Fibroblast of lung (primary cell): ENCODE measurements around the gene SPEM3. TPM values are rescaled to one million over a fixed set of nuclear protein-coding genes. Genes with fewer than 3 reads are reported as not detected.
A peak's percentile ranks its signal among the peaks of the same experiment; 100 is the strongest.

Source experiments
- DNase-seq, 2 donors: peaks; one replicate each; pipeline versions ENCODE4 v3.0.0 to v3.0.0-alpha.2; 2010; ENCODE audit warnings: low read depth in 2 of 2
- H2AFZ ChIP-seq: 2 replicates; pipeline ENCODE4 v1.5.1; 2012; ENCODE audit warnings: low read length, control low read depth, inconsistent platforms
- H3K27ac ChIP-seq: 2 replicates; pipeline ENCODE4 v1.5.1; 2011; ENCODE audit warnings: low read length, control low read depth; ENCODE audit not compliant: insufficient read depth
- H3K27me3 ChIP-seq: 2 replicates; pipeline ENCODE4 v1.5.1; 2011; ENCODE audit warnings: mild to moderate bottlenecking, low read length; ENCODE audit not compliant: control insufficient read depth, insufficient read depth
- H3K36me3 ChIP-seq: 2 replicates; pipeline ENCODE4 v1.5.1; 2011; ENCODE audit warnings: low read length; ENCODE audit not compliant: control insufficient read depth, insufficient read depth
- H3K4me1 ChIP-seq: 2 replicates; pipeline ENCODE4 v1.5.1; 2011; ENCODE audit warnings: low read length; ENCODE audit not compliant: control insufficient read depth, insufficient read depth; ENCODE audit errors: extremely low read depth
- H3K4me2 ChIP-seq: 2 replicates; pipeline ENCODE4 v1.5.1; 2011; ENCODE audit warnings: low read length, control low read depth; ENCODE audit not compliant: insufficient read depth; ENCODE audit errors: extremely low read depth
- H3K4me3 ChIP-seq, 4 experiments: fragments of 200-600 bp in 1 of 4; sonication (generic) in 1 of 4; replicated peaks in 1 of 4; 2 replicates each; pipeline ENCODE4 v1.5.1; 2011 to 2016; ENCODE audit warnings: low read length in 4 of 4, low read depth in 3 of 4, mild to moderate bottlenecking in 3 of 4, control low read depth in 2 of 4, inconsistent platforms in 1 of 4, mixed read lengths in 1 of 4; ENCODE audit not compliant: insufficient read depth in 1 of 4; ENCODE audit errors: control extremely low read depth in 1 of 4
- H3K79me2 ChIP-seq: 2 replicates; pipeline ENCODE4 v1.5.1; 2012; ENCODE audit warnings: mild to moderate bottlenecking, low read length, inconsistent platforms; ENCODE audit not compliant: control insufficient read depth, insufficient read depth
- H3K9ac ChIP-seq: 2 replicates; pipeline ENCODE4 v1.5.1; 2011; ENCODE audit warnings: mild to moderate bottlenecking, low read length, control low read depth; ENCODE audit not compliant: insufficient read depth
- H3K9me3 ChIP-seq: 2 replicates; pipeline ENCODE4 v1.5.1; 2012; ENCODE audit warnings: low read depth, low read length; ENCODE audit not compliant: control insufficient read depth, insufficient read depth
- H4K20me1 ChIP-seq: 2 replicates; pipeline ENCODE4 v1.5.1; 2011; ENCODE audit warnings: low read length; ENCODE audit not compliant: control insufficient read depth, insufficient read depth; ENCODE audit errors: extremely low read depth
- EZH2 ChIP-seq: IDR thresholded peaks from 2 replicates; pipeline ENCODE4 v1.5.1; 2012; ENCODE audit warnings: low read length, control low read depth, mild to moderate bottlenecking; ENCODE audit errors: missing control alignments
- polyA plus RNA-seq, 2 donors: library from polyadenylated mRNA; depleted of rRNA in 1 of 2; stranded (reverse) in 1 of 2; unstranded in 1 of 2; fragments of >200 nt; gene quantifications; 2 replicates each; pipeline ENCODE4 v1.2.1, GENCODE V29; 2011 to 2012; ENCODE audit warnings: missing spikeins in 1 of 2
- total RNA-seq: library from RNA; depleted of rRNA; stranded (reverse); fragments of >200 nt; gene quantifications from 2 replicates; pipeline ENCODE4 v1.2.1, GENCODE V29; 2014
- TF ChIP-seq, protein P1 (sequence below), 2 donors: IDR thresholded peaks in 1 of 2; conservative IDR thresholded peaks in 1 of 2; 1 replicate in 1 of 2; 2 replicates in 1 of 2; pipeline ENCODE4 v1.5.1; 2011 to 2012; ENCODE audit warnings: low read length in 2 of 2, control low read depth in 1 of 2, inconsistent platforms in 1 of 2, low read depth in 1 of 2, mild to moderate bottlenecking in 1 of 2

Gene SPEM3
- total and polyA plus RNA-seq, 2 donors (not counting 1 experiment from before 2014, with no cell fraction given): not detected

DNA sequence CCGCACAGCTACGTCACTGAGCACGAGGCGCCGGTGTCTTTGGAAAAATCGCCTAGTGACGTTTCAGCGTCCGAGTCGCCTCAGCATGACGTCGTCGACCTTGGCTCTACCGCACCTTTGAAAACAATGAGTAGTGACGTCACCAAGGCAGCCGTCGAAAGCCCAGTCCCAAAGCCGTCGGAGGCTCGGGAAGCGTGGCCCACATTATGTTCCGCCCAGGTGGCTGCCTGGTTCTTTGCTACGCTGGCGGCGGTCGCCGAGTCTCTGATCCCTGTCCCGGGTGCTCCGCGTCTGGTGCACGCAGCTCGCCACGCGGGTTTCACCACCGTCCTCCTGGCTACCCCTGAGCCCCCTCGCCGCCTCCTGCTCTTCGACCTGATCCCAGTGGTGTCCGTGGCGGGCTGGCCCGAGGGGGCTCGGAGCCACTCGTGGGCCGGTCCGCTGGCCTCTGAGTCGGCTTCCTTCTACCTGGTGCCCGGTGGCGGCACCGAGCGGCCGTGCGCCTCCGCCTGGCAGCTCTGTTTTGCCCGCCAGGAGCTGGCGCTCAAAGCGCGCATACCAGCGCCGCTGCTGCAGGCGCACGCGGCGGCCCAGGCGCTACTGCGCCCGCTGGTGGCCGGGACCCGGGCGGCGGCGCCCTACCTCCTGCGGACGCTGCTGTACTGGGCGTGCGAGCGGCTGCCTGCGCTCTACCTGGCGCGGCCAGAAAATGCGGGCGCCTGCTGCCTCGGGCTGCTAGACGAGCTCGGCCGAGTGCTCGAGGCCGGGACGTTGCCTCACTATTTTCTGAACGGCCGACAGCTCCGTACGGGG is 8.1 kb downstream of the SPEM3 start:
- H3K79me2 ChIP-seq: no peaks in the 10 kb centered on the region

DNA sequence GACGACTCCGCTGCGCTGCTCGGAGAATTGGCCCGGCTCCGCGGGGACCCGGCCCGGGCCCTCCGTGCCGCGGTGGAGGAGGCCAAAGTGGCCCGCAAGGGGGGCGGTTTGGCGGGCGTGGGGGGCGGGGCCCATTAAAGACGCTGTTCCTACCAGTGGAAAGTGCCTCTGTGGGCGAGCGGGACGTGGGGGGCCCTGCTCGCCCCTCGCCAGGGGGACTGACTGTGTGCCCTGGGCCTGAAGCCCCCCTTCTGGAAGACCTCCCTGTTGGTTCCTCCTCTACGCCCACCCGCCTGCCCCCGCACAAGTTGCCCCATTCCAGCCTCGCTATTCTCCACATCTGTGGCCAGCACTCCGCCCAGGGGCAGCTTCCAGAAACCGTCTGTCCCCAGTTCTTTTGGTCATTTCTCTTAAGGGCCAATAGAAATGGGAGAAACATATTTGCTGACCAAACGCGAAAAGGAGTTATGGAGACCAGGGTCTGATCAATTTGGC is 8.8 kb downstream of the SPEM3 start:
- H3K4me2 ChIP-seq: peak overlapping the region; percentile 75
- H3K9ac ChIP-seq: no peak overlapping the region
- peak overlapping the region in 1 of 4 experiments; percentile 42 for H3K4me3 ChIP-seq
- peaks cover 13% of the 10 kb centered on the region for H3K4me1 ChIP-seq
- no peaks in the 10 kb centered on the region for H3K36me3 ChIP-seq
- no peak overlapping the region for H3K27ac ChIP-seq
- H3K27me3 ChIP-seq: peaks cover 25% of the 10 kb centered on the region
- H3K79me2 ChIP-seq: no peaks in the 10 kb centered on the region
- H2AFZ ChIP-seq: no peak overlapping the region
- H3K9me3 ChIP-seq: no peaks in the 10 kb centered on the region
- TF ChIP-seq, protein P1, sequence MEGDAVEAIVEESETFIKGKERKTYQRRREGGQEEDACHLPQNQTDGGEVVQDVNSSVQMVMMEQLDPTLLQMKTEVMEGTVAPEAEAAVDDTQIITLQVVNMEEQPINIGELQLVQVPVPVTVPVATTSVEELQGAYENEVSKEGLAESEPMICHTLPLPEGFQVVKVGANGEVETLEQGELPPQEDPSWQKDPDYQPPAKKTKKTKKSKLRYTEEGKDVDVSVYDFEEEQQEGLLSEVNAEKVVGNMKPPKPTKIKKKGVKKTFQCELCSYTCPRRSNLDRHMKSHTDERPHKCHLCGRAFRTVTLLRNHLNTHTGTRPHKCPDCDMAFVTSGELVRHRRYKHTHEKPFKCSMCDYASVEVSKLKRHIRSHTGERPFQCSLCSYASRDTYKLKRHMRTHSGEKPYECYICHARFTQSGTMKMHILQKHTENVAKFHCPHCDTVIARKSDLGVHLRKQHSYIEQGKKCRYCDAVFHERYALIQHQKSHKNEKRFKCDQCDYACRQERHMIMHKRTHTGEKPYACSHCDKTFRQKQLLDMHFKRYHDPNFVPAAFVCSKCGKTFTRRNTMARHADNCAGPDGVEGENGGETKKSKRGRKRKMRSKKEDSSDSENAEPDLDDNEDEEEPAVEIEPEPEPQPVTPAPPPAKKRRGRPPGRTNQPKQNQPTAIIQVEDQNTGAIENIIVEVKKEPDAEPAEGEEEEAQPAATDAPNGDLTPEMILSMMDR (conservative IDR thresholded peaks at IDR 0.05 in 1 of 2, IDR thresholded peaks at IDR 0.05 in 1 of 2; ENCODE audit: low read depth in 1 of 2, low read length in 2 of 2): no peak
- TF ChIP-seq EZH2: no peak
- DNase-seq: no peak
- H4K20me1 ChIP-seq: no peaks in the 10 kb centered on the region

More for the DNA sequence above, 8.1 kb downstream of the SPEM3 start:
- H3K36me3 ChIP-seq: no peaks in the 10 kb centered on the region
- H2AFZ ChIP-seq: peak overlapping the region; percentile 23
- peak overlapping the region; percentile 75 for H3K4me2 ChIP-seq
- no peak overlapping the region for H3K27ac ChIP-seq
- H3K9me3 ChIP-seq: no peaks in the 10 kb centered on the region
- H3K9ac ChIP-seq: no peak overlapping the region
- peaks cover 13% of the 10 kb centered on the region for H3K4me1 ChIP-seq
- peak; percentile 71 to 72 for DNase-seq
- TF ChIP-seq, protein P1 (conservative IDR thresholded peaks at IDR 0.05 in 1 of 2, IDR thresholded peaks at IDR 0.05 in 1 of 2; ENCODE audit: low read depth in 1 of 2, low read length in 2 of 2): peak; percentile 35 to 72
- no peak for TF ChIP-seq EZH2
- H3K4me3 ChIP-seq: peak overlapping the region in 2 of 4 experiments; percentile 17 to 42
- H3K27me3 ChIP-seq: peaks cover 25% of the 10 kb centered on the region
- no peaks in the 10 kb centered on the region for H4K20me1 ChIP-seq

DNA sequence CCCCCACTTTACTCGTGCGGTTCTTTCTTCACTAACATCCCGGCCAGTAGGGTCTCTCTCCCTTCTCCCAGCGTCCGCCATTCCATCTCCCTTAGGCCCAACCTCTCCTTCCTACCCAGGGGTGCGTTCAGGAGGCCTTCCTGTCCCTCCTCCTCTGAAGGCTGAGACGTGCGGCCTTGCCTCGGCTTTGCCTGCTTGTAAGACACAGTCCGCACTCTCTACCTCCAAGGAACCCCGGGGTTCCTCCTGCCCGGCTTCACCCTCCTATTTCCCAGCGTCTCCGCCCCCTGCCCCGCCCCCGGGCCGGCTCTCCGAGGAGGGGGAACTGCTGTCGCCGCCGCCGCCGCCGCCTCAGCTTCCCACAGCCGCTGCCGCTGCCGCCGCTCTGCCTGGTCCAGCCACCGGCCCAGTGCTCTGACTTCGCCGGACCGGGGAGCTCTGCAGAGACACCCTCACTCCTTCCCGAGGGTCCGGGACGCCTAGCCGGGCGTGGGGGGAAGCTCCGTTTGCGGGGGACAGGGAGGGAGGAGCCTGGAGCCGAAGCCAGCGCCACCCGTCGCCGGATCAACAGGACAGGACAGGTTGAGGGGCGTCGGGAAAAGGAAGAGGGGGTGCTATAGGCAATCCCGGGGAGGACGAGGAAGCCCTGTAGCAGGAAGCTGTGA is 9.4 kb downstream of the SPEM3 start:
- Histone ChIP-seq H3K4me2 (peak overlapping the region; percentile 9), H3K36me3 (no peaks in the 10 kb centered on the region), H2AFZ (no peak overlapping the region), H3K9ac (no peak overlapping the region), H3K27me3 (peaks cover 25% of the 10 kb centered on the region), H3K4me3 (peak overlapping the region in 1 of 4 experiments; percentile 42), H3K79me2 (no peaks in the 10 kb centered on the region), H3K27ac (no peak overlapping the region), H3K9me3 (no peaks in the 10 kb centered on the region), H3K4me1 (peaks cover 13% of the 10 kb centered on the region), H4K20me1 (no peaks in the 10 kb centered on the region)
- no peak for DNase-seq
- TF ChIP-seq EZH2: peak; percentile 60
- TF ChIP-seq, protein P1 (conservative IDR thresholded peaks at IDR 0.05 in 1 of 2, IDR thresholded peaks at IDR 0.05 in 1 of 2; ENCODE audit: low read depth in 1 of 2, low read length in 2 of 2): no peak
